HepG2 (cell line): ENCODE results near the gene F12. TPM values are rescaled to one million over a fixed set of nuclear protein-coding genes. Genes with fewer than 3 reads are reported as not detected.

ENCODE experiments used
- GATAD2A ChIP-seq: IDR thresholded peaks from 2 replicates; pipeline ENCODE4 v1.6.1; 2016
- HNRNPLL ChIP-seq: fragments of 200-400 bp; formaldehyde crosslinking; IDR thresholded peaks from 2 replicates; pipeline ENCODE4 v1.6.1; 2017; ENCODE audit warnings: mild to moderate bottlenecking, low read depth, low read length; ENCODE audit not compliant: poor library complexity, severe bottlenecking
- HOXA7 ChIP-seq: sonication (generic); formaldehyde crosslinking; IDR thresholded peaks from 2 replicates; pipeline ENCODE4 v1.8.1; 2022; ENCODE audit warnings: mild to moderate bottlenecking, missing genetic modification reagents, moderate library complexity
- HOXA9 ChIP-seq: sonication (generic); formaldehyde crosslinking; IDR thresholded peaks from 2 replicates; pipeline ENCODE4 v1.8.1; 2022; ENCODE audit warnings: missing genetic modification reagents, mild to moderate bottlenecking, moderate library complexity, borderline replicate concordance
- ISX ChIP-seq: sonication (generic); formaldehyde crosslinking; conservative IDR thresholded peaks from 2 replicates; pipeline ENCODE4 v1.5.0; 2020; ENCODE audit warnings: missing genetic modification reagents
- MYC ChIP-seq: sonication (generic); formaldehyde crosslinking; IDR thresholded peaks from 2 replicates; pipeline ENCODE4 v1.9.0; 2021; ENCODE audit warnings: missing genetic modification reagents, borderline replicate concordance
- NFYC ChIP-seq: IDR thresholded peaks from 2 replicates; pipeline ENCODE4 v1.6.1; 2016; ENCODE audit warnings: missing genetic modification reagents, missing compliant biosample characterization
- PITX1 ChIP-seq: sonication (generic); formaldehyde crosslinking; IDR thresholded peaks from 2 replicates; pipeline ENCODE4 v1.5.1; 2020; ENCODE audit warnings: mild to moderate bottlenecking, missing genetic modification reagents
- RFX1 ChIP-seq: fragments of 450-650 bp; IDR thresholded peaks from 2 replicates; pipeline ENCODE4 v1.6.1; 2017
- RFXAP ChIP-seq: sonication (generic); formaldehyde crosslinking; IDR thresholded peaks from 2 replicates; pipeline ENCODE4 v1.4.0; 2020; ENCODE audit warnings: missing genetic modification reagents, borderline replicate concordance
- TAF1 ChIP-seq: sonication (generic); formaldehyde crosslinking; IDR thresholded peaks from 2 replicates; pipeline ENCODE4 v1.4.0; 2020; ENCODE audit warnings: missing genetic modification reagents
- ZBTB38 ChIP-seq: sonication (generic); formaldehyde crosslinking; IDR thresholded peaks from 2 replicates; pipeline ENCODE4 v1.5.1; 2020; ENCODE audit warnings: mild to moderate bottlenecking, missing genetic modification reagents
- ZNF724P ChIP-seq: sonication (generic); formaldehyde crosslinking; IDR thresholded peaks from 2 replicates; pipeline ENCODE4 v1.8.0; 2022; ENCODE audit warnings: missing genetic modification reagents, borderline replicate concordance
- ZNF839 ChIP-seq: sonication (generic); formaldehyde crosslinking; IDR thresholded peaks from 2 replicates; pipeline ENCODE4 v1.4.0; 2020; ENCODE audit warnings: missing genetic modification reagents, mild to moderate bottlenecking, borderline replicate concordance
- polyA plus RNA-seq, 8 experiments: library from polyadenylated mRNA; depleted of rRNA in 3 of 8; stranded (reverse) in 7 of 8; unstranded in 1 of 8; fragments of >200 nt; fragmentation: Illumina TruSeq in 4 of 8; extraction: Trizol in 4 of 8; gene quantifications; 2 replicates each; pipeline versions ENCODE4 v1.2.1 to v1.2.3, GENCODE V29; 2011 to 2016; ENCODE audit warnings: low read depth in 4 of 8, missing spikeins in 1 of 8, mixed read lengths in 1 of 8; ENCODE audit not compliant: insufficient read depth in 1 of 8
- total RNA-seq, 5 experiments: library from RNA; depleted of rRNA; stranded (reverse); fragments of >200 nt; fragmentation: Illumina TruSeq; extraction: Trizol; gene quantifications; 2 replicates each; pipeline ENCODE4 v1.2.3, GENCODE V29; 2016; ENCODE audit warnings: low read depth in 1 of 5
- TF ChIP-seq, protein P1 (sequence below): sonication (generic); formaldehyde crosslinking; IDR thresholded peaks from 2 replicates; pipeline ENCODE4 v1.5.1; 2020; ENCODE audit warnings: mild to moderate bottlenecking, missing genetic modification reagents, moderate library complexity
- TF ChIP-seq, protein P2 (sequence below): sonication (generic); formaldehyde crosslinking; IDR thresholded peaks from 2 replicates; pipeline ENCODE4 v1.4.0; 2020; ENCODE audit warnings: missing genetic modification reagents
- TF ChIP-seq, protein P3 (sequence below): sonication (generic); formaldehyde crosslinking; IDR thresholded peaks from 2 replicates; pipeline ENCODE4 v1.5.0; 2020; ENCODE audit warnings: missing genetic modification reagents, mild to moderate bottlenecking, borderline replicate concordance
- TF ChIP-seq, protein P4 (sequence below), 2 experiments: sonication (generic) in 1 of 2; formaldehyde crosslinking in 1 of 2; IDR thresholded peaks; 2 replicates each; pipeline versions ENCODE4 v1.4.0 to v1.6.1; 2016 to 2020; ENCODE audit warnings: borderline replicate concordance in 1 of 2, low read depth in 1 of 2, mild to moderate bottlenecking in 1 of 2, missing genetic modification reagents in 1 of 2

The F12 gene
- total and polyA plus RNA-seq, 2 of the 13 experiments (the other 11 are each of a cell fraction or from before 2014, with no cell fraction given), result 2.5 to 3.0 TPM

DNA sequence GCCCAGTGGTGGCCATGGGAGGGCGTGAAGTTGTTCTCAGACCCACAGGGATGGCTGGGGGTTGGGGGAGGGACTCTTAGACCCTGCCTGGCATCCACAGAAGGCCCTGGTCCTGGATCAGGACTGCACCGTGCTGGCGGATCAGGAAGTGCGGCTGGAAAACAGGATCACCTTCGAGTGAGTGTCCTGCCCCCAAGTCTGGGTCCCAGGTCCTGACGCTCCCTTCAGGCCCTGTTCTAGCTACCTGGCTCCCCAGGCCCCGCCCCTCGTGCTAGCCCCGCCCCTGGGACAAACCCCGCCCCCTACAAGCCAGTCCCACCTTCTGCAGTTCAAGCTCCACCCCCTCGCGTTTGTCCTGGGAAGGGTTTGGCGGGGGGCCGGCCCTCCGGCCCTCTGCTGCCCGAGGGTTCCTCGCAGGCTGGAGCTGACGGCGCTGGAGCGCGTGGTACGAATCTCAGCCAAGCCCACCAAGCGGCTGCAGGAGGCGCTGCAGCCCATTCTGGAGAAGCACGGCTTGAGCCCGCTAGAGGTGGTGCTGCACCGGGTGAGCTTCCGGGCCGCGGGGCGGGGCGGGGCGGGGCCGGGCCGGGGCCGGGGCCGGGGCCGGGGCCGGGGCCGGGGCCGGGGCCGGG is 38.8 kb downstream of the F12 start (continued):
- TF ChIP-seq, protein P1, sequence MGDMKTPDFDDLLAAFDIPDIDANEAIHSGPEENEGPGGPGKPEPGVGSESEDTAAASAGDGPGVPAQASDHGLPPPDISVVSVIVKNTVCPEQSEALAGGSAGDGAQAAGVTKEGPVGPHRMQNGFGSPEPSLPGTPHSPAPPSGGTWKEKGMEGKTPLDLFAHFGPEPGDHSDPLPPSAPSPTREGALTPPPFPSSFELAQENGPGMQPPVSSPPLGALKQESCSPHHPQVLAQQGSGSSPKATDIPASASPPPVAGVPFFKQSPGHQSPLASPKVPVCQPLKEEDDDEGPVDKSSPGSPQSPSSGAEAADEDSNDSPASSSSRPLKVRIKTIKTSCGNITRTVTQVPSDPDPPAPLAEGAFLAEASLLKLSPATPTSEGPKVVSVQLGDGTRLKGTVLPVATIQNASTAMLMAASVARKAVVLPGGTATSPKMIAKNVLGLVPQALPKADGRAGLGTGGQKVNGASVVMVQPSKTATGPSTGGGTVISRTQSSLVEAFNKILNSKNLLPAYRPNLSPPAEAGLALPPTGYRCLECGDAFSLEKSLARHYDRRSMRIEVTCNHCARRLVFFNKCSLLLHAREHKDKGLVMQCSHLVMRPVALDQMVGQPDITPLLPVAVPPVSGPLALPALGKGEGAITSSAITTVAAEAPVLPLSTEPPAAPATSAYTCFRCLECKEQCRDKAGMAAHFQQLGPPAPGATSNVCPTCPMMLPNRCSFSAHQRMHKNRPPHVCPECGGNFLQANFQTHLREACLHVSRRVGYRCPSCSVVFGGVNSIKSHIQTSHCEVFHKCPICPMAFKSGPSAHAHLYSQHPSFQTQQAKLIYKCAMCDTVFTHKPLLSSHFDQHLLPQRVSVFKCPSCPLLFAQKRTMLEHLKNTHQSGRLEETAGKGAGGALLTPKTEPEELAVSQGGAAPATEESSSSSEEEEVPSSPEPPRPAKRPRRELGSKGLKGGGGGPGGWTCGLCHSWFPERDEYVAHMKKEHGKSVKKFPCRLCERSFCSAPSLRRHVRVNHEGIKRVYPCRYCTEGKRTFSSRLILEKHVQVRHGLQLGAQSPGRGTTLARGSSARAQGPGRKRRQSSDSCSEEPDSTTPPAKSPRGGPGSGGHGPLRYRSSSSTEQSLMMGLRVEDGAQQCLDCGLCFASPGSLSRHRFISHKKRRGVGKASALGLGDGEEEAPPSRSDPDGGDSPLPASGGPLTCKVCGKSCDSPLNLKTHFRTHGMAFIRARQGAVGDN (CRISPR knock-in tag), result peak; percentile 89
- TF ChIP-seq HOXA9 (CRISPR knock-in tag) (0 out of 2 replicates have a peak, but pooled peaks have one; percentile 22), ISX (CRISPR knock-in tag) (no peak), ZNF724P (CRISPR knock-in tag) (0 out of 2 replicates have a peak, but pooled peaks have one; percentile 62), MYC (peak; percentile 95), HOXA7 (CRISPR knock-in tag) (no peak), RFX1 (no peak), GATAD2A (peak; percentile 53), NFYC (CRISPR knock-in tag) (peak; percentile 29; the same call in 1 of the 2 replicates), RFXAP (CRISPR knock-in tag) (0 out of 2 replicates have a peak, but pooled peaks have one; percentile 54), PITX1 (CRISPR knock-in tag) (no peak), TAF1 (CRISPR knock-in tag) (peak; percentile 47; the same call in 1 of the 2 replicates), ZNF839 (CRISPR knock-in tag) (no peak), ZBTB38 (CRISPR knock-in tag) (peak; percentile 59; the same call in 1 of the 2 replicates), HNRNPLL (peak; percentile 51)
- TF ChIP-seq, protein P2, sequence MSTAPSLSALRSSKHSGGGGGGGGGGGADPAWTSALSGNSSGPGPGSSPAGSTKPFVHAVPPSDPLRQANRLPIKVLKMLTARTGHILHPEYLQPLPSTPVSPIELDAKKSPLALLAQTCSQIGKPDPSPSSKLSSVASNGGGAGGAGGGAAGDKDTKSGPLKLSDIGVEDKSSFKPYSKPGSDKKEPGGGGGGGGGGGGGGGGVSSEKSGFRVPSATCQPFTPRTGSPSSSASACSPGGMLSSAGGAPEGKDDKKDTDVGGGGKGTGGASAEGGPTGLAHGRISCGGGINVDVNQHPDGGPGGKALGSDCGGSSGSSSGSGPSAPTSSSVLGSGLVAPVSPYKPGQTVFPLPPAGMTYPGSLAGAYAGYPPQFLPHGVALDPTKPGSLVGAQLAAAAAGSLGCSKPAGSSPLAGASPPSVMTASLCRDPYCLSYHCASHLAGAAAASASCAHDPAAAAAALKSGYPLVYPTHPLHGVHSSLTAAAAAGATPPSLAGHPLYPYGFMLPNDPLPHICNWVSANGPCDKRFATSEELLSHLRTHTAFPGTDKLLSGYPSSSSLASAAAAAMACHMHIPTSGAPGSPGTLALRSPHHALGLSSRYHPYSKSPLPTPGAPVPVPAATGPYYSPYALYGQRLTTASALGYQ (CRISPR knock-in tag), result no peak
- TF ChIP-seq, protein P3, sequence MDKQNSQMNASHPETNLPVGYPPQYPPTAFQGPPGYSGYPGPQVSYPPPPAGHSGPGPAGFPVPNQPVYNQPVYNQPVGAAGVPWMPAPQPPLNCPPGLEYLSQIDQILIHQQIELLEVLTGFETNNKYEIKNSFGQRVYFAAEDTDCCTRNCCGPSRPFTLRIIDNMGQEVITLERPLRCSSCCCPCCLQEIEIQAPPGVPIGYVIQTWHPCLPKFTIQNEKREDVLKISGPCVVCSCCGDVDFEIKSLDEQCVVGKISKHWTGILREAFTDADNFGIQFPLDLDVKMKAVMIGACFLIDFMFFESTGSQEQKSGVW (CRISPR knock-in tag), result no peak
- TF ChIP-seq, protein P4, sequence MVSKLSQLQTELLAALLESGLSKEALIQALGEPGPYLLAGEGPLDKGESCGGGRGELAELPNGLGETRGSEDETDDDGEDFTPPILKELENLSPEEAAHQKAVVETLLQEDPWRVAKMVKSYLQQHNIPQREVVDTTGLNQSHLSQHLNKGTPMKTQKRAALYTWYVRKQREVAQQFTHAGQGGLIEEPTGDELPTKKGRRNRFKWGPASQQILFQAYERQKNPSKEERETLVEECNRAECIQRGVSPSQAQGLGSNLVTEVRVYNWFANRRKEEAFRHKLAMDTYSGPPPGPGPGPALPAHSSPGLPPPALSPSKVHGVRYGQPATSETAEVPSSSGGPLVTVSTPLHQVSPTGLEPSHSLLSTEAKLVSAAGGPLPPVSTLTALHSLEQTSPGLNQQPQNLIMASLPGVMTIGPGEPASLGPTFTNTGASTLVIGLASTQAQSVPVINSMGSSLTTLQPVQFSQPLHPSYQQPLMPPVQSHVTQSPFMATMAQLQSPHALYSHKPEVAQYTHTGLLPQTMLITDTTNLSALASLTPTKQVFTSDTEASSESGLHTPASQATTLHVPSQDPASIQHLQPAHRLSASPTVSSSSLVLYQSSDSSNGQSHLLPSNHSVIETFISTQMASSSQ (IDR thresholded peaks at IDR 0.05; ENCODE audit: low read depth), result no peak
- TF ChIP-seq, protein P4 (CRISPR knock-in tag; IDR thresholded peaks at IDR 0.05; ENCODE audit: borderline replicate concordance), result 0 out of 2 replicates have a peak, but pooled peaks have one; percentile 58
